ENCODE measurements around the gene IMMP2L.

DNA sequence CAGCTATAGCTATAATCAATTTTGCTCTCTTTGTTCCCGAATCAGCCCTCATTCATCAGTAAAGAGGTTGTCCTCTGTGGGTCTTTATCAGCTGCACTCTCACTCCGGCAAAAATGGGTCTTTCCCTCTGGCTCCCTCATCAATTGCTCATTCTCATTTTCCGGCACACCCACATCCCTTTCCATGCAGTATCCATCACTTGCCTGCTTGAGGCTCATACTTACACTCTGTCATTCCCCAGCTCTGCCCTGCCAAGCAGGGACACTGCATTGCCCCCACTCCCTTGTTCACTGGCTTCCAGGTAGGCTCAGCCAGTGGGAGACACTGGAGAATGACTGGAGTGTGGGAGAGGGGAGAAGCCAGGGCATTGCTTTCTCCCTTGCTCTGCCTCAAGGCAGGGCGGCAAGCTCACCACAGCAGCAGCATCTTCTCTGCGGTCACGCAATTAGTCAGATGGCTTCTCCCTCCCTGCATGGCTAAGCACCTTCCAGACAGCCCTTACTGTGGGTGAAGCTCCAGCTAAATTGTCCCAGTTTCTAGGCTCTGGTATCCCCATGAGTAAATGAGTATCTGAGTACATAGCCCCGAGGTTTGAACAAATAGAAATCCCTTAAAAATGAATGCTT, 942.1 kb downstream of the IMMP2L start:
- TF ChIP-seq EZH2phosphoT487 (IDR thresholded peaks at IDR 0.05; ENCODE audit: insufficient read depth, low read depth): no peak
- no peak for TF ChIP-seq EZH2 (IDR thresholded peaks at IDR 0.05; ENCODE audit: insufficient read depth, poor library complexity, severe bottlenecking)

Measured in GM23248 (cell line).